BLaER1 treated with 17β-estradiol and CSF1 and Interleukin-3, amounts not matched to agents 10 nM and 100 nM (cell line): ENCODE measurements around the gene USP47.

ENCODE experiments used
- H3K27ac ChIP-seq, 11 experiments: shearing (Covaris generic); formaldehyde crosslinking; 2 replicates each; pipeline ENCODE4 v1.8.1; 2022
- H3K27me3 ChIP-seq, 11 experiments: shearing (Covaris generic); formaldehyde crosslinking; 2 replicates each; pipeline ENCODE4 v1.8.1; 2022
- H3K36me3 ChIP-seq, 11 experiments: shearing (Covaris generic); formaldehyde crosslinking; 2 replicates each; pipeline ENCODE4 v1.8.1; 2022
- H3K4me1 ChIP-seq, 10 experiments: shearing (Covaris generic); formaldehyde crosslinking; 2 replicates each; pipeline ENCODE4 v1.8.1; 2022
- H3K4me2 ChIP-seq, 11 experiments: shearing (Covaris generic); formaldehyde crosslinking; 2 replicates each; pipeline ENCODE4 v1.8.1; 2022
- H3K4me3 ChIP-seq, 10 experiments: shearing (Covaris generic); formaldehyde crosslinking; 2 replicates each; pipeline ENCODE4 v1.8.1; 2022
- H3K9ac ChIP-seq, 11 experiments: shearing (Covaris generic); formaldehyde crosslinking; 2 replicates each; pipeline ENCODE4 v1.8.1; 2022
- H3K9me3 ChIP-seq, 11 experiments: shearing (Covaris generic); formaldehyde crosslinking; replicated peaks in 1 of 11; 2 replicates each; pipeline ENCODE4 v1.8.1; 2022
- H4K20me1 ChIP-seq, 11 experiments: shearing (Covaris generic); formaldehyde crosslinking; 2 replicates each; pipeline ENCODE4 v1.8.1; 2022
- Cebpa-rat ChIP-seq, 11 experiments: shearing (Covaris generic); IDR thresholded peaks; 2 replicates each; pipeline ENCODE4 v1.8.1; 2022

The USP47 gene

DNA sequence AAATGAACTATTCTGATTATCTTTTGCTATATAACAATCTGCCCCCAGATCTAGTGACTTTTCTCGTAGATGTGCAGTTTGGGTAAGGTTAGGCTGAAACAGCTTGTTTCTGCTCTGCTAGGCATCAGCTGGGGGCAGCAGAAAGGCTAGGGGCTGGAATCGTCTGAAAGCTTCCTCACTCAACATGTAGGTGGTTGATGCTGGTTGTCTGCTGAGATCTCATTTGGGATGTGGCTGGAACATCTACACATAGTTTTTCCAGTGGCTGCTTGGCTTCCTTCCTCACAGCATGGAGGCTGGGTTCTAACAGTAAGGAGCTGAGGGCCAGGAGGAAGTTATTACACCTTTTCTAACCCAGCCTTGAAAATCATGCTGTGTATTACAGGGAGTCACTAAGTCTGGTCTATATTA lies 30.2 kb downstream of the USP47 start:
- no peak for TF ChIP-seq Cebpa-rat (IDR thresholded peaks at IDR 0.05)
- H3K4me3 ChIP-seq: no peak overlapping the region
- no peak overlapping the region for H3K27ac ChIP-seq
- peaks cover 2 to 53% (median 39%) of the 10 kb centered on the region in 11 experiments for H3K9me3 ChIP-seq
- H3K27me3 ChIP-seq: no peaks in the 10 kb centered on the region
- H4K20me1 ChIP-seq: peaks cover 19 to 92% (median 63%) of the 10 kb centered on the region in 11 experiments
- H3K36me3 ChIP-seq: peaks cover 11 to 41% (median 35%) of the 10 kb centered on the region in 11 experiments; a peak in 21 of 22 replicates
- no peak overlapping the region for H3K9ac ChIP-seq
- H3K4me2 ChIP-seq: peak overlapping the region in 3 of 11 experiments; percentile 11 to 21 (median 19); a peak in 3 of 22 replicates
- peaks cover 6 to 21% (median 13%) of the 10 kb centered on the region in 10 experiments; a peak in 15 of 20 replicates for H3K4me1 ChIP-seq

- Histone ChIP-seq H3K4me3 (no peak overlapping the region), H3K9me3 (peaks cover 0 to 23% (median 18%) of the 10 kb centered on the region in 11 experiments; a peak in 19 of 22 replicates), H3K4me1 (peaks cover 0 to 18% (median 7%) of the 10 kb centered on the region in 10 experiments; a peak in 11 of 20 replicates), H3K27ac (no peak overlapping the region), H4K20me1 (peaks cover 18 to 93% (median 60%) of the 10 kb centered on the region in 11 experiments; a peak in 21 of 22 replicates), H3K27me3 (no peaks in the 10 kb centered on the region), H3K36me3 (peaks cover 9 to 45% (median 35%) of the 10 kb centered on the region in 11 experiments; a peak in 21 of 22 replicates), H3K9ac (no peak overlapping the region), H3K4me2 (no peak overlapping the region)
- TF ChIP-seq Cebpa-rat (IDR thresholded peaks at IDR 0.05): no peak
These were observed 34.7 kb downstream of the USP47 start for GRCh38 chr11:11876458-11876857.

GRCh38 chr11:11880179-11880578 lies 38.4 kb downstream of the USP47 start:
- peaks cover 6 to 78% (median 42%) of the 10 kb centered on the region in 11 experiments; a peak in 15 of 22 replicates for H4K20me1 ChIP-seq
- peaks cover 3 to 26% (median 18%) of the 10 kb centered on the region in 11 experiments; a peak in 20 of 22 replicates for H3K9me3 ChIP-seq
- H3K4me3 ChIP-seq: no peak overlapping the region
- H3K4me1 ChIP-seq: peaks cover 0 to 28% (median 0%) of the 10 kb centered on the region in 10 experiments; a peak in 6 of 20 replicates
- H3K27me3 ChIP-seq: no peaks in the 10 kb centered on the region
- no peak overlapping the region for H3K27ac ChIP-seq
- H3K4me2 ChIP-seq: no peak overlapping the region
- H3K9ac ChIP-seq: no peak overlapping the region
- peaks cover 25 to 68% (median 55%) of the 10 kb centered on the region in 11 experiments for H3K36me3 ChIP-seq
- no peak for TF ChIP-seq Cebpa-rat (IDR thresholded peaks at IDR 0.05)

- Histone ChIP-seq H3K4me2 (peak overlapping the region in 3 of 11 experiments; percentile 16 to 46 (median 20); a peak in 3 of 22 replicates), H3K27ac (no peak overlapping the region), H4K20me1 (peaks cover 0 to 56% (median 30%) of the 10 kb centered on the region in 11 experiments; a peak in 12 of 22 replicates), H3K4me1 (peaks cover 0 to 28% (median 0%) of the 10 kb centered on the region in 10 experiments; a peak in 6 of 20 replicates), H3K9me3 (peaks cover 18 to 35% (median 34%) of the 10 kb centered on the region in 11 experiments; a peak in 21 of 22 replicates), H3K9ac (no peak overlapping the region), H3K36me3 (peaks cover 49 to 76% (median 65%) of the 10 kb centered on the region in 11 experiments), H3K4me3 (no peak overlapping the region), H3K27me3 (no peaks in the 10 kb centered on the region)
- no peak for TF ChIP-seq Cebpa-rat (IDR thresholded peaks at IDR 0.05)
These were observed 40.8 kb downstream of the USP47 start for GRCh38 chr11:11882539-11882938.

GRCh38 chr11:11884351-11884750 lies 42.6 kb downstream of the USP47 start:
- H3K9ac ChIP-seq: no peak overlapping the region
- H4K20me1 ChIP-seq: peaks cover 0 to 41% (median 22%) of the 10 kb centered on the region in 11 experiments; a peak in 10 of 22 replicates
- no peaks in the 10 kb centered on the region for H3K27me3 ChIP-seq
- TF ChIP-seq Cebpa-rat (IDR thresholded peaks at IDR 0.05): no peak
- no peak overlapping the region for H3K4me2 ChIP-seq
- H3K9me3 ChIP-seq: peaks cover 18 to 35% (median 34%) of the 10 kb centered on the region in 11 experiments; a peak in 21 of 22 replicates
- no peak overlapping the region for H3K4me3 ChIP-seq
- H3K4me1 ChIP-seq: peaks cover 0 to 27% (median 0%) of the 10 kb centered on the region in 10 experiments; a peak in 6 of 20 replicates
- H3K36me3 ChIP-seq: peaks cover 51 to 94% (median 83%) of the 10 kb centered on the region in 11 experiments
- no peak overlapping the region for H3K27ac ChIP-seq

GRCh38 chr11:11884774-11885481 lies 43.2 kb downstream of the USP47 start:
- peaks cover 0 to 24% (median 0%) of the 10 kb centered on the region in 10 experiments; a peak in 6 of 20 replicates for H3K4me1 ChIP-seq
- peaks cover 18 to 35% (median 34%) of the 10 kb centered on the region in 11 experiments; a peak in 21 of 22 replicates for H3K9me3 ChIP-seq
- TF ChIP-seq Cebpa-rat (IDR thresholded peaks at IDR 0.05): no peak
- no peak overlapping the region for H3K9ac ChIP-seq
- no peak overlapping the region for H3K27ac ChIP-seq
- no peak overlapping the region for H3K4me2 ChIP-seq
- H4K20me1 ChIP-seq: peaks cover 0 to 35% (median 16%) of the 10 kb centered on the region in 11 experiments; a peak in 9 of 22 replicates
- no peaks in the 10 kb centered on the region for H3K27me3 ChIP-seq
- peaks cover 51 to 98% (median 88%) of the 10 kb centered on the region in 11 experiments for H3K36me3 ChIP-seq
- 0 out of 20 replicates have a peak overlapping the region, but pooled peaks of 1 of the 10 experiments have one; percentile 16 for H3K4me3 ChIP-seq

- no peak overlapping the region for H3K4me2 ChIP-seq
- H3K4me3 ChIP-seq: no peak overlapping the region
- no peaks in the 10 kb centered on the region for H3K9me3 ChIP-seq
- TF ChIP-seq Cebpa-rat (IDR thresholded peaks at IDR 0.05): no peak
- no peak overlapping the region for H3K27ac ChIP-seq
- peaks cover 0 to 36% (median 7%) of the 10 kb centered on the region in 11 experiments; a peak in 10 of 22 replicates for H4K20me1 ChIP-seq
- H3K9ac ChIP-seq: no peak overlapping the region
- H3K4me1 ChIP-seq: no peaks in the 10 kb centered on the region
- H3K36me3 ChIP-seq: peaks cover 68 to 97% (median 82%) of the 10 kb centered on the region in 11 experiments
- H3K27me3 ChIP-seq: no peaks in the 10 kb centered on the region
These were observed 52.7 kb downstream of the USP47 start for GRCh38 chr11:11894486-11894885.

- Histone ChIP-seq H3K9me3 (no peaks in the 10 kb centered on the region), H3K9ac (no peak overlapping the region), H3K4me1 (no peaks in the 10 kb centered on the region), H3K27me3 (no peaks in the 10 kb centered on the region), H4K20me1 (peaks cover 0 to 33% (median 6%) of the 10 kb centered on the region in 11 experiments; a peak in 10 of 22 replicates), H3K4me2 (no peak overlapping the region), H3K36me3 (peaks cover 65 to 96% (median 76%) of the 10 kb centered on the region in 11 experiments), H3K27ac (no peak overlapping the region), H3K4me3 (no peak overlapping the region)
- no peak for TF ChIP-seq Cebpa-rat (IDR thresholded peaks at IDR 0.05)
These were observed 53.9 kb downstream of the USP47 start for GRCh38 chr11:11895672-11896071.

DNA sequence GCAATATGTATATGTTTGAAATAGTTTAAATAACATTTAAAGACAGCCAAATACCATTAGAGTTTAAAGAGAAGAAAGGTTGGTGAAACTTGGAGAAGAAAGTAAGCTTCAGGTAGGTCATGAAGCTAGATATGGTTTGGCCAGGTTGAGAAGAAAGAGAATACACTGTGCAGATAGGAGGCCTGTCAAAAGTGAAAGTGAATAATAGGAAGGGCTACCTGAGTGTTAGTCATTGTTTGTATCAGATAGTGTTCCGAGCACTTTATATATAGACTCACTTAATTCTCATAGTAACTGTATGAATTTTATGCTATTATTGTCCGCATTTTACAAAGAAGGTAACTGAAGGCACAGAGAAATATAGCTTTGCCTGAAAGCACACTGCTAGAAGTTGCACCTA lies 56.9 kb downstream of the USP47 start:
- no peaks in the 10 kb centered on the region for H3K27me3 ChIP-seq
- no peak overlapping the region for H3K4me2 ChIP-seq
- no peak overlapping the region for H3K4me3 ChIP-seq
- no peak for TF ChIP-seq Cebpa-rat (IDR thresholded peaks at IDR 0.05)
- H3K4me1 ChIP-seq: peaks cover 0 to 7% (median 0%) of the 10 kb centered on the region in 10 experiments; a peak in 4 of 20 replicates
- H4K20me1 ChIP-seq: peaks cover 0 to 20% (median 6%) of the 10 kb centered on the region in 11 experiments; a peak in 7 of 22 replicates
- no peak overlapping the region for H3K27ac ChIP-seq
- no peaks in the 10 kb centered on the region for H3K9me3 ChIP-seq
- H3K36me3 ChIP-seq: peaks cover 44 to 89% (median 66%) of the 10 kb centered on the region in 11 experiments
- no peak overlapping the region for H3K9ac ChIP-seq
